OCI-LY3 (cell line): ENCODE data around the gene CDKL2.

Experiments used
- EZH2phosphoT487 ChIP-seq: fragments of 200-600 bp; shearing (Covaris generic); IDR thresholded peaks from 2 replicates; pipeline ENCODE4 v1.6.1; 2018; ENCODE audit warnings: antibody characterized with exemption, mixed run types, low read depth
- TF ChIP-seq, protein P1 (sequence below): fragments of 200-600, 300-600 bp; sonication (generic); IDR thresholded peaks from 2 replicates; pipeline ENCODE4 v1.5.1; 2014; ENCODE audit warnings: antibody characterized with exemption, low read length, low read depth

DNA sequence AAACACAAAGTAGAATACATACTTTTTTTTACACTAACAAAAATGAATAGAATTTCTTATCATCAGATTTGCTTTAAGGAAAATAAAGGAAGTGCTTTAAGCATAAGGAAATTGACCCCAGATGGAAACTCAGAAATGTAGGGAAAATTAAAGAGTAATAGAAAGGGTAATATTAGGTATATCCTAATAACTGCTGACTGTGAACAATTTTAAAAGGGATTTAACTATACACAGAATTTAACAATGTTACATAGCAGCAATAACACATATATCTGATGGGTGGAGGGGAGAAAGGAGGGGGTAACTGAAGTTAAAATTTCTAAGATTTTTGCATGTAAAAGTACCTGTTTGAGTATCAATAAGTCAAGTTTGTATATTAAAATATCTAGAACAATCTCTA, 8.6 kb downstream of the CDKL2 start:
- TF ChIP-seq, protein P1, sequence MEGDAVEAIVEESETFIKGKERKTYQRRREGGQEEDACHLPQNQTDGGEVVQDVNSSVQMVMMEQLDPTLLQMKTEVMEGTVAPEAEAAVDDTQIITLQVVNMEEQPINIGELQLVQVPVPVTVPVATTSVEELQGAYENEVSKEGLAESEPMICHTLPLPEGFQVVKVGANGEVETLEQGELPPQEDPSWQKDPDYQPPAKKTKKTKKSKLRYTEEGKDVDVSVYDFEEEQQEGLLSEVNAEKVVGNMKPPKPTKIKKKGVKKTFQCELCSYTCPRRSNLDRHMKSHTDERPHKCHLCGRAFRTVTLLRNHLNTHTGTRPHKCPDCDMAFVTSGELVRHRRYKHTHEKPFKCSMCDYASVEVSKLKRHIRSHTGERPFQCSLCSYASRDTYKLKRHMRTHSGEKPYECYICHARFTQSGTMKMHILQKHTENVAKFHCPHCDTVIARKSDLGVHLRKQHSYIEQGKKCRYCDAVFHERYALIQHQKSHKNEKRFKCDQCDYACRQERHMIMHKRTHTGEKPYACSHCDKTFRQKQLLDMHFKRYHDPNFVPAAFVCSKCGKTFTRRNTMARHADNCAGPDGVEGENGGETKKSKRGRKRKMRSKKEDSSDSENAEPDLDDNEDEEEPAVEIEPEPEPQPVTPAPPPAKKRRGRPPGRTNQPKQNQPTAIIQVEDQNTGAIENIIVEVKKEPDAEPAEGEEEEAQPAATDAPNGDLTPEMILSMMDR, result no peak
- no peak for TF ChIP-seq EZH2phosphoT487
